Glomerular endothelial cell (primary cell): Measurements from ENCODE around the gene DHPS. TPM values are rescaled to one million over a fixed set of nuclear protein-coding genes. Genes with fewer than 3 reads are reported as not detected.
"Not testable (repeated sequence)": the region's sequence is repeated elsewhere in the genome, so short reads cannot be mapped to it uniquely, and the experiment has no call there.

Experiments
- DNase-seq: peaks from one replicate; pipeline ENCODE4 v3.0.0-alpha.2; 2011; ENCODE audit warnings: low read depth, low spot score; ENCODE audit errors: extremely low read depth
- total RNA-seq: library from RNA; depleted of rRNA; stranded (reverse); fragments of >200 nt; gene quantifications from 2 replicates; pipeline ENCODE4 v1.2.3, GENCODE V29; 2015

Gene DHPS
- total RNA-seq, 1 donor from 2014 or later = 86.9 TPM

GRCh38 chr19:12705654-12706331 is 24.1 kb upstream of the DHPS start:
- no peak for DNase-seq

- no peak for DNase-seq
These were observed 23.5 kb upstream of the DHPS start for GRCh38 chr19:12705169-12705568.

GRCh38 chr19:12703046-12703445 is 21.4 kb upstream of the DHPS start:
- no peak for DNase-seq

GRCh38 chr19:12701596-12702282 is 20.1 kb upstream of the DHPS start:
- no peak for DNase-seq

- no peak for DNase-seq
These were observed 16.5 kb upstream of the DHPS start for GRCh38 chr19:12698138-12698537.

GRCh38 chr19:12697425-12697824 is 15.7 kb upstream of the DHPS start:
- DNase-seq = not testable (repeated sequence)

- DNase-seq = peak; percentile 73
These were observed 15.0 kb upstream of the DHPS start, which contains the start of gene FBXW9 for GRCh38 chr19:12696366-12697335. Gene FBXW9, minus strand, starts transcription at chr19:12696631. Its CDS starts 50 bp downstream, at chr19:12696581.

GRCh38 chr19:12695997-12696365 is 14.3 kb upstream of the DHPS start:
- no peak for DNase-seq

GRCh38 chr19:12695514-12695913 is 13.8 kb upstream of the DHPS start:
- DNase-seq = no peak

GRCh38 chr19:12695096-12695495 is 13.4 kb upstream of the DHPS start:
- DNase-seq = no peak

- DNase-seq = no peak
These were observed 13.0 kb upstream of the DHPS start for GRCh38 chr19:12694641-12695040.

- DNase-seq = no peak
These were observed 11.3 kb upstream of the DHPS start for GRCh38 chr19:12692960-12693359.

GRCh38 chr19:12689581-12690216 is 8.0 kb upstream of the DHPS start:
- no peak for DNase-seq

- DNase-seq = no peak
These were observed 7.3 kb upstream of the DHPS start for GRCh38 chr19:12689012-12689411.

- no peak for DNase-seq
These were observed 6.0 kb upstream of the DHPS start, which contains the start of gene GNG14 for GRCh38 chr19:12687496-12688196. Gene GNG14, plus strand, starts transcription at chr19:12687998. Its CDS starts 51 bp downstream, at chr19:12688049.

GRCh38 chr19:12685831-12686230 is 4.2 kb upstream of the DHPS start:
- no peak for DNase-seq

- no peak for DNase-seq
These were observed 1.6 kb downstream of the DHPS start for GRCh38 chr19:12680034-12680433.

- not testable (repeated sequence) for DNase-seq
These were observed 3.6 kb downstream of the DHPS start for GRCh38 chr19:12678039-12678438.

GRCh38 chr19:12676928-12677327 is 4.8 kb downstream of the DHPS start:
- no peak for DNase-seq

GRCh38 chr19:12676384-12676792 is 5.3 kb downstream of the DHPS start:
- DNase-seq = no peak
